KMS-11 (cell line): ENCODE measurements around the gene ALKBH4.
A peak's percentile ranks its signal among the peaks of the same experiment; 100 is the strongest.

Source experiments
- H2AFZ ChIP-seq: fragments of 200-600 bp; sonication (generic); 2 replicates; pipeline ENCODE4 v1.6.1; 2016; ENCODE audit warnings: antibody characterized with exemption, mixed run types, low read depth
- H3K27ac ChIP-seq: fragments of 200-600 bp; sonication (generic); 2 replicates; pipeline ENCODE4 v1.6.1; 2016; ENCODE audit warnings: mild to moderate bottlenecking, mixed run types
- H3K27me3 ChIP-seq: fragments of 200-600 bp; sonication (generic); 2 replicates; pipeline ENCODE4 v1.6.1; 2017; ENCODE audit warnings: mild to moderate bottlenecking, low read depth, mixed run types, moderate library complexity; ENCODE audit not compliant: insufficient read depth
- H3K36me3 ChIP-seq: fragments of 200-600 bp; sonication (generic); 2 replicates; pipeline ENCODE4 v1.6.1; 2017; ENCODE audit warnings: mild to moderate bottlenecking, mixed run types; ENCODE audit not compliant: insufficient read depth
- H3K4me1 ChIP-seq: fragments of 200-600 bp; sonication (generic); 2 replicates; pipeline ENCODE4 v1.6.1; 2016; ENCODE audit warnings: mild to moderate bottlenecking, low read depth, mixed run types; ENCODE audit not compliant: poor library complexity, severe bottlenecking
- H3K4me2 ChIP-seq: fragments of 200-600 bp; sonication (generic); 2 replicates; pipeline ENCODE4 v1.7.0; 2016; ENCODE audit warnings: mild to moderate bottlenecking, mixed run types
- H3K4me3 ChIP-seq: fragments of 200-600 bp; sonication (generic); IDR thresholded peaks from 2 replicates; pipeline ENCODE4 v1.6.1; 2017; ENCODE audit warnings: low read depth, low read length, mixed read lengths; ENCODE audit not compliant: insufficient read depth
- H3K79me2 ChIP-seq: fragments of 200-600 bp; sonication (generic); 2 replicates; pipeline ENCODE4 v1.6.1; 2016; ENCODE audit warnings: low read depth, mixed run types; ENCODE audit not compliant: insufficient read depth
- H3K9ac ChIP-seq: fragments of 200-600 bp; sonication (generic); 2 replicates; pipeline ENCODE4 v1.6.1; 2016; ENCODE audit warnings: mild to moderate bottlenecking, mixed run types
- H4K20me1 ChIP-seq: fragments of 200-600 bp; sonication (generic); 2 replicates; pipeline ENCODE4 v1.6.1; 2016; ENCODE audit warnings: mild to moderate bottlenecking, mixed run types; ENCODE audit not compliant: insufficient read depth
- CTCF ChIP-seq: fragments of 200-600 bp; sonication (generic); conservative IDR thresholded peaks from 2 replicates; pipeline ENCODE4 v1.6.1; 2017; ENCODE audit warnings: low read depth, mild to moderate bottlenecking, antibody characterized with exemption, low read length, moderate library complexity, mixed read lengths

ALKBH4 gene

GRCh38 chr7:102431617-102432298 lies 32.9 kb downstream of the ALKBH4 start:
- H2AFZ ChIP-seq: 0 out of 2 replicates have a peak overlapping the region, but pooled peaks have one; percentile 7
- H4K20me1 ChIP-seq: no peaks in the 10 kb centered on the region
- no peaks in the 10 kb centered on the region; the same call in 1 of the 2 replicates for H3K36me3 ChIP-seq
- H3K4me2 ChIP-seq: peak overlapping the region; percentile 90
- no peak for TF ChIP-seq CTCF
- no peak overlapping the region for H3K4me3 ChIP-seq
- H3K79me2 ChIP-seq: peaks cover 53% of the 10 kb centered on the region
- H3K4me1 ChIP-seq: peaks cover 80% of the 10 kb centered on the region
- peak overlapping the region; percentile 88 for H3K9ac ChIP-seq
- H3K27ac ChIP-seq: peak overlapping the region; percentile 97
- H3K27me3 ChIP-seq: no peaks in the 10 kb centered on the region

DNA sequence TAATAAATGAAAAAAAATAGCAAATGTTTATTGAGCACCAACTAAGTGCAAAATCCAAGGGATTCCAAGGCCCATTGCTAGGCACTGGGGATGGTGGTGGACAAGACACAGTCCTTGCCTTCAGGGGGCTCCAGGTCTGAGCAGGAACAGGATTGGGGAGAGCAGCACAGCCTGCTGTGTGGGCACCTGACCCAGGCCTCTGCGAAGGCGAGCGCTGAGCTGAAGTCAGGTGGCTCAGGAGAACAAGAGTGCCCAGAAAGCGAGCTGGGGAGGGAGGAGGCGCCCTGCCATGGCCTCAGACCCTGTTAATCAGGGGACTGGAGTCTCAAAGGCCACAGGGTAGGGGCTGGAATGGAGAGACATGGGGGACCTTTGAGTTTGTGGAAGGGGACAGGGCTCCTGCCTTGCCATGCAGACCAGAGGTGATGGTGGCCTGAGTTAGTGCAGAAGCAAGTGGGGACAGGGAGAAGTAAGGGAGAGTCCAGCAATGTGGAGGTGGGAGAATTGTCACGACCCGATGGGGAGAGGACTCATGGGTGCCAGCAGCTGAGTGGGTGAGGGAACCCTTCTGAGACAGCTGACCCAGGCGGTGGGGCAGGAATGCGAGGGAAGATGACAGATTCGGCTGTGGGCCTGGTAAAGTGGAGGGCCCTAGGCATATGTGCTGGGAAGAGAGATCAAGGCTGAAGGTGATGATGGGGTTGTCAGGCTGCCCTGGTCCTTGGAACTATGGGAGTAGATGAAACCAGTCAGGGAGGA lies 35.3 kb downstream of the ALKBH4 start:
- H3K4me1 ChIP-seq: peaks cover 83% of the 10 kb centered on the region
- H3K27me3 ChIP-seq: no peaks in the 10 kb centered on the region
- peak overlapping the region; percentile 92; the same call in 1 of the 2 replicates for H3K4me2 ChIP-seq
- H3K27ac ChIP-seq: peak overlapping the region; percentile 100
- H3K79me2 ChIP-seq: peaks cover 29% of the 10 kb centered on the region
- no peak overlapping the region for H3K9ac ChIP-seq
- no peak for TF ChIP-seq CTCF
- H3K4me3 ChIP-seq: no peak overlapping the region
- H2AFZ ChIP-seq: no peak overlapping the region
- H3K36me3 ChIP-seq: no peaks in the 10 kb centered on the region
- no peaks in the 10 kb centered on the region for H4K20me1 ChIP-seq

GRCh38 chr7:102427019-102427405 lies 37.7 kb downstream of the ALKBH4 start:
- H3K4me2 ChIP-seq: peak overlapping the region; percentile 92
- H3K9ac ChIP-seq: peak overlapping the region; percentile 95
- no peaks in the 10 kb centered on the region for H3K27me3 ChIP-seq
- no peaks in the 10 kb centered on the region for H3K36me3 ChIP-seq
- peaks cover 99% of the 10 kb centered on the region for H3K4me1 ChIP-seq
- H2AFZ ChIP-seq: no peak overlapping the region
- no peak for TF ChIP-seq CTCF
- no peak overlapping the region for H3K4me3 ChIP-seq
- 0 out of 2 replicates have a peak, but pooled peaks cover 24% of the 10 kb centered on the region for H3K79me2 ChIP-seq
- peak overlapping the region; percentile 100 for H3K27ac ChIP-seq
- no peaks in the 10 kb centered on the region for H4K20me1 ChIP-seq

- H3K79me2 ChIP-seq: 0 out of 2 replicates have a peak, but pooled peaks cover 24% of the 10 kb centered on the region
- TF ChIP-seq CTCF: 0 out of 2 replicates have a peak, but pooled peaks have one; percentile 16
- H3K36me3 ChIP-seq: no peaks in the 10 kb centered on the region
- no peaks in the 10 kb centered on the region for H4K20me1 ChIP-seq
- no peak overlapping the region for H3K4me3 ChIP-seq
- no peak overlapping the region for H2AFZ ChIP-seq
- peak overlapping the region; percentile 100 for H3K27ac ChIP-seq
- peaks cover 99% of the 10 kb centered on the region for H3K4me1 ChIP-seq
- peak overlapping the region; percentile 95 for H3K9ac ChIP-seq
- H3K27me3 ChIP-seq: no peaks in the 10 kb centered on the region
- H3K4me2 ChIP-seq: peak overlapping the region; percentile 92
Observed at GRCh38 chr7:102426268-102427018, 38.2 kb downstream of the ALKBH4 start.
